NCI-H446 treated with DMSO at 0.1 percent for 48 hours (cell line): ENCODE data around the gene HADH.

Experiments used
- DNase-seq: peaks from one replicate; lab custom pipeline; 2025; lab: John Stamatoyannopoulos, UW

The HADH gene

DNA sequence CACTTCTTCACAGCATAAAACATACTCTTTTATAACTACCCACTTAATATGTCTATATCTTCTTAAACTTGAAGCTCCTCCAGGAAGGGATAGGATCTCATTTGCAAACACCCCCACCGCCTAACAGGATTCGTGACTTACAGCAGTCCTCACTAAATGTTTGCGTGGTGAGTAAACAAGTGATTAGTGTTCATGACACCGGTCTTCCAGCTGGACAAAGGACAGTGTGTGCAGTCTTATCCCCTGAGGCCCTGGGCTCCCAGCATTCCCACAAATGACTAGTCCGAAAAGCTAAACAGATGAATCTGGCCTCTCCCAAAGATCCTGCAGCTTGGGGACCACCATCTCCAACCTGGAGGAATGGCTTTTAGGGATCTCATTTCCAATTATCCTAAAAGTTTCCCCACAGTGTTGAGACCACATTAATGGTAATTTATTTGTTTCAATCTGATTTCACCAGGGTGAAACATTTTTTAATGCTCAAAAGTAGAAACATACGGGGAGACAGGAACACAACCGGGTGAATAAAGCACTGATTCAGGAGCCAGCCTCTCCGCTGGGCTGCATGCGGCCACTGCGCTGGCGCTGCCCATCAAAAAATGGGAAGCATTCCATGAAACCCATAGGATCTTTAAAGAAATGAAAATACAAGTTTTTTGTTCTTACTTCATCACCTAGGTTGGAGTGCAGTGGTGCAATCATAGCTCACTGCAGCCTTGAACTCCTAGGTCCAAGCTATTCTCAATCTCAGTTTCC, 69.2 kb downstream of the HADH start:
- DNase-seq, result no peak

DNA sequence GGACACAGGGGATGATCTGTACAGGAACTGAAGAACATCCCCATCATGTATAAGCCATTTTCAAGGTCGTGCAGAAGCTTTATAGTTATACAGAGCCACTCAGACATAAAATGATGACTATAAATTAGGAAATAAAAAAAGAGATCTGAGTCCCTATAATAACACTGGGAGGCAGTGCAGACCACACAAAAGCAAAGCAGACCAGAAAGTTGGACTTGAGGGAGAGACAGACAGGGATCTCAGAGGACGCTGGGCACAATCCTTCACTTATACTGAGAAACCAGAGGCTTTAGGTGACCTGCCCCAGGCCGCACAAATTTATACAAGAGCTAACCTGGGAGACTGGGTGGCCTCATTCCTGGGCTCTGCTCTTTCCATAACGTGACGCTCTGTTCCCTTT, 70.5 kb downstream of the HADH start:
- DNase-seq, result no peak

DNA sequence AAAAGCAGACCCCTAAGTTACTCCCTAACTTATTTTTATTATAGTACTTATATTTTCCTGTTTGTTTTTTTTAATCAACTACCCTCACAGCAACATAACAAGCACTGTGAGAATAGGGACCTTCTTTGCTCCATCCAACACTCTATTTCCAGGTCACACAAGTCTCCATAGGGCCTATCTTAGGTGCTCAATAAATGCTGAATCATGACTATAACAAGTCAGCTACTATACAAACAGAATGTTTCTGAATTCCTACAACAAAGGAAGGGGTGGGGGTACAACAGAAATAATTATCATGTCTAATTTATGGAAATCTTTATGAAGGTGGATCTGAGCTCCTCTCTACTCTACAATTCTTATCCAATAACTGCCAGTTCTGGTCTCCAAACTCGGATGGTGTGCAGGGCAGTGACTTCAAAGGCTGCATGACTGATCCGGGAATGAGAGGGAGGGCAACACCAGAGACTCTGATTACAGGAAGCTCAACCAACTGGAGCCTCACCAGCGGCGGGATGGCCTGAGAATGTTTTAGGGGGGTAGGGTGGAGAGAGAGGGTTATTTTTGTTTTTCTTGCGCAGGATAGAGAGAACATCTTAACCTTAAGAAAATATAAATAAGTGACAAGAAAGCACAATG, 71.1 kb downstream of the HADH start:
- no peak for DNase-seq

DNA sequence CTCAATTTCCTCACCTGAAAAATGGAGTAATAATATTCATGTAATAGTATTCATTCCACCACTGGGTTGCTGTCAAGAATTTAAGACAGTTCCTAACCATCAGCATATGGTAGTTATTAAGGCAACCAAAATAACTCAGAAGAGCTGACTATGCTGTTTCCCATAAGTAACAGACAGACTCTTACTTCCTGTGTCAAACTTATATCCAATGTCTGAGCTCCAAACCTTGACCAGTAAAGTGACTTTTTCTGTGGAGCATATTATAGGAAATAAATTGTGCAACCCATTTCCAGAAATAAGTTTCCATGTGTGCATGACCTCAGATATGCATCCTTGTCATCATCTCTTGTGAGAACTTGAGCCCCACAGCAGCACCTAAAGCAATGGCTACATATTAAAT, 78.8 kb downstream of the HADH start:
- no peak for DNase-seq

DNA sequence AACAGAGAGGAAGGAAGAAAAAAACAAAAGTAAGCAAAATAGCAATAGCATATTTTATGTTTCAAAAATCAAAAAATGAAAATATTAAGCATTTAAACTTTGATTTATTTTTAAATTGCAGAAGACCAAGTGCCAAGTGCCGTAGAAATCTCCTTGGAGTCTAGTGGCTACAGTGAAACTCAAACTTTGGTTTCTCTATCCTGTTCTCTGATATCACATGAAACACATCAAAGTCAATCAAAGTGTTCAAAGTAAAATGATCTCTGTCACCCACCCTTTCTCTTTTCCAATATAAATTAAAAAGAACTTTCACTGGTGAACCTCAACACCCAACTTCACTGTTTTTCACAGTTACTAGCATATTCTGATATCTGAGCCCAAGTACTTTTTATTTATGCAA, 81.1 kb downstream of the HADH start:
- DNase-seq, result no peak

DNA sequence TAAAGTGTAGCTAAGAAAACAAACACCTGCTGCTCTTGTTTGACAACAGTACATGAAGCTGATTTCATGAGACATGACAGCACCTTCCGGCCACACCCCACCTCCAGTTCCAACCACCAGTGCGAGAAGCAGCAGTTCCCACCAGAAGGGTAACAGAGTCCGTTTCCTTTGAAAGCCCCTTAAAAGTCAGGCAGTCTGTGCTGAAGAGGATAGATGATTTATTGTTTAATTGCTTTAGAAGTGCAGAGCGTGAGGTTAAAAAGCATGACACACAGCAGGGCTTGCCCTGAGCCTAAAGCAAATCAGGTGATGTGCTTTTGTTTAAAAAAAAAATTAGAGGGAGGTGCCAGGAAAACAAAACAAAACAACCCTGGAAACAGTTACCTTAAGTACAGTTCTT, 82.6 kb downstream of the HADH start:
- DNase-seq, result no peak

DNA sequence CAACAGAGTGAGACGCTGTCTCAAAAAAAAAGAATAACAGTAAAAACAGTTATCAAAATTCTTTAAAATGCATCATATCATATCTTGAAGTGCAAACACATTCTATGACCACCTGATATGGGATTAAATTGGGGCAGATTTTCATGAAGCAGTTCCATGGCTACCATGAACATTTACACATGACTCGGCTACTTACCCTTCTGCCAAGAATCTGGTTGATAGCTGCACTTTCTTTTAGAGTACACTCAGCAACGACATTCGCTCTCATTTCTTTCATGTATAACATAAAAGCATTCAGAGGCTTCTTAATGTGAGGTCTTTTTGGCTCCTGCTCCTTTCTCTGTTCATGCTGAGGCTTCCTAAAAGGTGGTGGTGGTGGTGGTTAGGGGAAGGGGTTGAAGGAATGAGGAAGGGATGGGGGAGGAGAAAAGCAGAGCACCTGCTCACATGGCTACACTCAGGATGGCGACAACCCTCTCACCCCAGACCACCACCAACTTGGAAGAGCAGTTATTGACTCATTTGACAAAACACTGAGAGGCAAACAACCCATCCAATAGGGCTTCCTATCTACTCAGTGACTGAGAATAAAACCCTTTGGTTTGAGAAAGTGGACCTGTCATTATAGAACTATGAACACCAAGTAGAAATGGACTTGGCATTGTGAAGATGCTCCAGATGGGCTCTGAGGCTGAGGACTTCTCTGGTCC, 88.5 kb downstream of the HADH start:
- no peak for DNase-seq

DNA sequence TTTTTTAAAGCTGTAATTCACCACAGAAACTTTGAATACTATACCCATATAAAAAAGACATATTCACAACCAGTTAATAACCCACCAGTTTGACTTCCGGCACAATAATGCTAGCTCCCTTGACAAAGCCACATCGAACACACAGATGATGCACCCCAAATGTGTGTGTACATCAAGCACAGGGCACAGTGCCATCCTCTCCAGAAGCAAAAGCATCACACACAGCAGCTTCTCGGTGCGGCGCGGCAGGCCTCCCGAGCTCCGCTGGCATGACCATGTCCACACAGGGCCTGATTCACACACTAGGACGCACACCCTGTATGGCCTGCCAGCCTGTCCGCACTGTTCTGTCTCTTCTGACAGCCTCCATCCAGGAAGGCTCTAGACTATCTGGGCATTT, 91.1 kb downstream of the HADH start:
- DNase-seq, result no peak

DNA sequence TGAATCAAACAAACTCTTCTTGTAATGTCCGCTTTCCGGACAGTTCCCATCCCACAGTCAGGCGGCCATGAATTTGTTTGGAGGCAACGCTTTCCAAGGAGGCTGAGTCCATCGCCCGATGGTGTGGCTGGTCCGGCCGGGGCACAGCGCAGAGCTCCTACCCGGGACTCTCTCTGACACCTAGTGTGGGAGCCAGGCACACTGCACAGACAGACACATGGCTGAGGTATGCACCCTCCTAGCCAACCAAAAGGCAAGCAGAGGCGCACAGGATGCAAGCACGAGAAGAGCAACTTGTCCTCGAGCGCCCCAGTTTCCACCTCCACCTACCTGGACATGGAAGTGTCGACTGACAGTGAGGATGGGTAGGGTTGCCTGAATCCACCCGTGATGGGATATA, 91.6 kb downstream of the HADH start:
- DNase-seq, result no peak
